ENCODE results near the gene KRTAP12-2.
"Not testable (repeated sequence)": the region's sequence is repeated elsewhere in the genome, so short reads cannot be mapped to it uniquely, and the experiment has no call there.

Gene KRTAP12-2

DNA sequence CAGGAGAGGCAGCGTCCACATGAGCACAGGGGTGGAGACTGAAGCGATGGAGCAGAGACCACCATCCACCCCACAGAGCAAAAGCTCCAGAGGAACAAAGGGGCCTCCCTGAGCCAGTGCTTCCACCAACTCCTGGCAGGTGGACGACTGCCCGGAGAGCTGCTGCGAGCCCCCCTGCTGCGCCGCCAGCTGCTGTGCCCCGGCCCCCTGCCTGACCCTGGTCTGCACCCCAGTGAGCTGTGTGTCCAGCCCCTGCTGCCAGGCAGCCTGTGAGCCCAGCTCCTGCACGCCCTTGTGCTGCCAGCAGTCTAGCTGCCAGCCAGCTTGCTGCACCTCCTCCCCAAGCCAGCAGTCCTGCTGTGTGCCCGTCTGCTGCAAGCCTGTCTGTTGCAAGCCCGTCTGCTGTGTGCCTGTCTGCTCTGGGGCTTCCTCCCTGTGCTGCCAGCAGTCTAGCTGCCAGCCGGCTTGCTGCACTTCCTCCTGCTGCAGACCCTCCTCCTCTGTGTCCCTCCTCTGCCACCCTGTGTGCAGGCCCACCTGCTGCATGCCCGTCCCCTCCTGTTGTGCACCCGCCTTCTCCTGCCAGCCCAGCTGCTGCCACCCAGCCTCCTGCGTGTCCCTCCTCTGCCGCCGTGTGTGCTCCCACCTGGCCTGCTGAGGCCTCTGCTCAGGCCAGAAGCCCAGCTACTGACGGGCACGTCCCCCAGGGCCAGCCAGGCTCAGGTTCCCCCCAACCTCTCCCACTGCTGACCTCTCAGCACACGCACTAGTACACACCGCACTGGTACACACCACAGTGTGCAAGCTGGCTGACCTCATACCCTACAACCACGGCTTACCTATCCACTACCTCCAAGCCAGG lies 35.6 kb upstream of the KRTAP12-2 start:
- no peak for DNase-seq

DNA sequence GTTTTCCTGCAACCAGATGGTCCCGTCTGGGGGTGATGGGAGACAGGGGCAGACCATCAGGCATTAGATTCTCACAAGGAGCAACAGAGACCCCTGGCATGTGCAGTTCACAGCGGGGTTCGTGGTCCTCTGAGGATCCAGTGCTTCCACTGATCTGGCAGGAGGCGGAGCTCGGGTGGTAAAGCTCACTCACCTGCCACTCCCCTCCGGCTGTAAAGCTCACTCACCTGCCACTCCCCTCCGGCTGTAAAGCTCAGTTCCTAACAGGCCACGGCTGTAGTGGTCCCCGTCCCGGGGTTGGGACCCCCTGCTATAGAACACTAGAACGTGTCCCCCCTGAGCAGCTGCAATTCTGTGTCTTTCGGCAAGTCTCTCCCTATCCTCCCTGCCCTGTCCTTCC lies 34.8 kb upstream of the KRTAP12-2 start:
- no peak for DNase-seq

DNA sequence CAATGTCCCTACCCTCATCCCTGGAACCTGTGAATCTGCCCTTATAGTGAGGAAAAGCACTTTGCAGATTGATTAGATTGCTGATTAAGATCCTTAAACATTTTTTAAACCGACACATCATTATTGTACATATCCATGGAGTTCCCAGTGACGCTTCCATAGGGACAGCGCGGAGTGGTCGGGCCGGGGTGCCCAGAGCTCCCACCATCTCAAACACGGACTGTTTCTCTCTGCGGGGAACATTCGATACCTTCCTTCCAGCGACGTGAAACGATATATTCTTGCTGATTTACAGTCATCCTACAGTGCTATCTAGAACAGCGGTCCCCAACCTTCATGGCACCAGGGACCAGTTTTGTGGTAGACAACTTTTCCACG lies 34.3 kb upstream of the KRTAP12-2 start:
- DNase-seq: no peak

DNA sequence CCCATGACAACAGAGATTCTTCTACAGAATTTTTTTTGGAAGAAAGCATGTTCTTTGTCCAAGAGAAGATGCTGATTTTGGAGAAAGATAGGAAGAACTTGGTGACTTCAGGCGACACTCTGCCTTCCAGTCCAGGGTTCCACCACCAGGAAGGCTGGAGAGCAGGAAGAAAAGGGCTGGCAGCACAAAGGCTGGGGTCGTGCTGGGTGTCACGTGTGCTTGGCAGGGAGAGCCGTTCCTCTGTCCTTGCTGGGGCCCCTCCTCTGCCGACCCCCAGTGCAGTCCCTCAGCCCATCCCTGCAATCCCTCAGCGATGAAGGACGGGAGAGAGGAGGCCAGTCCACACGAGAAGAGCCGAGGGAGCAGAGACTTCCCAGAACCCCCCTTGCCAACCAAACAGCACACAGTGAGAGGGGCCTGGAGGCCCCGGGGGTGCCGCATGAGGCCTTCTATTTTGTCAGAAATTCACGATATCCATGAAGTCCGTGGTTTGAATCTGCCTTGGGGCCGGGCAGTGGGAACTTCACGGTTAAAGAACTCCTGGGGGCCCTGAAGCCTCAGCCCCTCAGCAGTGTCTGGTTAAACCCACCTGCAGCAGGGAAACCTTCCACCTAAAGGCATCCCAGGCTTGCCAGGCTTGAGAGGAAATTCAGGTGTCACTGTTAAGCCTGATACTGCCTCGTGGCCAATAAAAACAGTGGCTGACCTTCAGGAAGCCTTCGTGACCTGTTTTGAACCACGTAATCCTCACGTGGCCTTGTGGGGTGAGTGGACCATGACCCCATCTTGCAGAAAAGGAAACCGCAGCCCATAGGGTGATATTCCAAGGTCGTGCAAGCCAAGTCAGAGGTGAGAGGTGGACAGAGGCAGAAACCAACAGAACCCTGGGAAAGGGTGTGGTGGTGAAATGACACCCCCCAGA lies 33.6 kb upstream of the KRTAP12-2 start:
- no peak for DNase-seq

DNA sequence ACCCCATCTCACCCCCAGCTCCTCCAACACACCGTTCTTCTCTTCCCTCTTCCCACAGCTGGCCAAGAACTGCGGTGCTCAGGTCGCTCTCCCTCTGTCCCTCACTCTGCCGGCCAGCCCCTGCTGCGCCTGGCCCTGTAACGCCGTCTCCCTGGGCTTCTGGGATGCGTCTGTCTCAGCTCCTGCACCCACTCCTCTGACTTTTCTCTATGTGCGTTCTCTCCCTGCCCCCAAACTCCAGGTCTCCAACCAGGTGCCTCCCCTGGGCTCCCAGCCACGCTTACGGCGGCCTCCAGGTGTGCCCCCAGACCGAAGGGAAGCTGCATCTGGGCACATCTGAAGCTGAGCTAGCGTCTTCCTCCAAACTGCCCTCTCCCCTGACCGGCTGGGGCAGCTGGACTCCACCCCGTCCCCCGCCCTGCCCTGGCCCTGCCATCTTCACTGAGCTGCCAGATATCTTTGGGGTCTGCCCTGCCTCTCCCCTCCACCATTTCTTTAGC lies 32.8 kb upstream of the KRTAP12-2 start:
- DNase-seq: no peak

DNA sequence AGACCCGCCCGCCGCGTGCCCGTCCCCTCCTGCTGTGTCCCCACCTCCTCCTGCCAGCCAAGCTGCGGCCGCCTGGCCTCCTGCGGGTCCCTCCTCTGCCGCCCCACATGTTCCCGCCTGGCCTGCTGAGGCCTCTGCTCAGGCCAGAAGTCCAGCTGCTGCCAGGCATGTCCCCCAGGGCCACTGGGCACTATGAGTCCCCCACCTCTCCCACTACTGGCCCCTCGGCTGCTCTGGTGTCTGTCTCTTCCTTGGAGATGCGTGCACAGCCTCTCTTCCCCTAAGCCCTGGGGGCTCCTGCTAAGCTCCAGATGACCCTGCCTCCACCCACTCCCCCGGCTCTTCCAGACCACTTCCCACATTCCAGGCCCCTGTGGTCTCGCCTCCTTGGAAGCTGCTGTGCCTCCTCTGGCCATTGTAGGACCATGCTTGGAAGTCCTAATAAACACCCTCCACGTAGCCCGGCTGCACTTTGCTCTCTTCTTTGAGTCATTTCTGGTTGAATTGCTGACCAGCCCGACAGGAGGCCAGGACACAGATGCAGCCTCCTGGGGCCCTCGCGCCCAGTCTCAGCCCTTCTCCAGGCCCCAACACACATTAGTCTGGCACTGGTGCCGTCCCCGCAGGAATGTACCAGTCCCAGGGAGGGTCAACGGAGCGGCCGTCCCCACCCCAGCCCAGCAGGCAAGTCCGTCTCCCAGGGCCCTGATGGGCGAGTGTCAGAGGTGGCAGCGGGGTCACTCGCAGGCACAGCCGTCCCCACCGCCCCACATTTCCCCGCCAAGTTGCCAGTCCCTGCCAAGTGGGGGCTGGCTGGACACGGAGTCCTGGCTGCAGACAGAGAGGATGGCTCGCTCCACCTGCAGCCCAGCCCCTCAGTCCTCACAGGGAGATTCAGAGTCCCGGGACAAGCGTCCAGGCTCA lies 31.3 kb upstream of the KRTAP12-2 start:
- no peak for DNase-seq

DNA sequence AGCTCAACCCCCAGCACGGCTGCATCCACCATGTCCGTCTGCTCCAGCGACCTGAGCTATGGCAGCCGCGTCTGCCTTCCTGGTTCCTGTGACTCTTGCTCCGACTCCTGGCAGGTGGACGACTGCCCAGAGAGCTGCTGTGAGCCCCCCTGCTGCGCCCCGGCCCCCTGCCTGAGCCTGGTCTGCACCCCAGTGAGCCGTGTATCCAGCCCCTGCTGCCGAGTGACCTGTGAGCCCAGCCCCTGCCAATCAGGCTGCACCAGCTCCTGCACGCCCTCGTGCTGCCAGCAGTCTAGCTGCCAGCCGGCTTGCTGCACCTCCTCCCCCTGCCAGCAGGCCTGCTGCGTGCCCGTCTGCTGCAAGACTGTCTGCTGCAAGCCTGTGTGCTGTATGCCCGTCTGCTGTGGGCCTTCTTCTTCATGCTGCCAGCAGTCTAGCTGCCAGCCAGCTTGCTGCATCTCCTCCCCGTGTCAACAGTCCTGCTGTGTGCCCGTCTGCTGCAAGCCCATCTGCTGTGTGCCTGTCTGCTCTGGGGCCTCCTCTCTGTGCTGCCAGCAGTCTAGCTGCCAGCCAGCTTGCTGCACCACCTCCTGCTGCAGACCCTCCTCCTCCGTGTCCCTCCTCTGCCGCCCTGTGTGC lies 30.6 kb upstream of the KRTAP12-2 start, which contains the start of gene KRTAP10-12:
TSS of gene KRTAP10-12 (plus strand) at position 1 of the 639 bp plus-strand sequence. CDS start at position 31, 30 bp downstream.
- not testable (repeated sequence) for DNase-seq

DNA sequence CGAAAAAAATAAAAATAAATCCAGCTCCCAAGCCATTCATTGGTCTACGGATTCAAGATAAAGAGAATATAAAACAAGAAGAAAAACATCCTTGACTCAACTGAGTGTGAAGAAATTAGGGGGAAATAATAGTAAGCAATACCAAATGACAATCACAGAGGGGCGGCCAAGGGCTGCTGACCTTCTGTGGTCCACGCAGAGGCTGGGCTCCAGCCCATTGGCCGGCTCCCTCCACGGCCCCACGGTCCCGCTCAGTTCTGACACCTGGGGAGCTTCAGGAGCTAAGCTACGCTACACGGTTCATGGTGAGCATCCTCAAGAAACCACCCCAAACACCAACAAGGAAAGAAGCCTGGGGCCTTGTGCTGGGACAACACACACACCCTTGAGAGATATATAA lies 29.8 kb upstream of the KRTAP12-2 start:
- DNase-seq: no peak

DNA sequence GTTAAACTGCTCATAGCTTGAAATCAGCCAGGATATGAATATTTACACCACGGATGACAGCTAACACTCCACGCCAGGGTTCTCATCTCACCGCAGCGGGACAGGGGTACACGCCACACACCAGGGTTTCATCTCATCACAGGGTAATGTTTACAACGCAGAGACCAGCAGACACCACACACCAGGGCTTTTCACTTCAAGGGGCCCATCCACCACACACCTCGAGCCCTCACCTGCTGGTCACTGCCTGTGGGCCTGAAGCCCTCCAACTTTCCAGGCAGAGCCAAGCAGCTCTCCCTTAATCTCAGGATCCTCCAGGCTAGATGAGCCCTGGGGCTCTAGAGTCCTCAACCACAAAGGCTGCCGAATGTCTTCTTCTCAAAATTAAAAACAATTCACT lies 28.9 kb upstream of the KRTAP12-2 start:
- DNase-seq: no peak

DNA sequence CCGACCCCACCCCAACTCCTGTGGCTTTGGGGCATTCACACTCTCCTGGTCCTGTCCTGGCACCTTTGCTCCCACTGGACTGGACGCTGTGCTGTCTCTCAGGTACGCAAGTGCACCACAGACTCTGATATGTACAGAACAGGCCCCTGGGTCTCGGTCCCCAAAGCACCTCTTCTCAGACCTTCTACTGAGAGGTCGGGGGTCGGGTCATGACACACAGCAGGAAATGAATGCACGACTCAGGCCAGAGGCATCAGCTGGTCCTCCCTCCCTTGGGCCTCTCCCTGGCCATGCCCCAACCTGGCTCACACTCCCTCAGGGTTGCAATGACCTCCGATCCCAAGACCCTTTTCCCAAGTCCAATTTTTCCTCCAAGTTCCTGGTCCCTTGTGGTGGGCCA lies 28.5 kb upstream of the KRTAP12-2 start:
- no peak for DNase-seq

DNA sequence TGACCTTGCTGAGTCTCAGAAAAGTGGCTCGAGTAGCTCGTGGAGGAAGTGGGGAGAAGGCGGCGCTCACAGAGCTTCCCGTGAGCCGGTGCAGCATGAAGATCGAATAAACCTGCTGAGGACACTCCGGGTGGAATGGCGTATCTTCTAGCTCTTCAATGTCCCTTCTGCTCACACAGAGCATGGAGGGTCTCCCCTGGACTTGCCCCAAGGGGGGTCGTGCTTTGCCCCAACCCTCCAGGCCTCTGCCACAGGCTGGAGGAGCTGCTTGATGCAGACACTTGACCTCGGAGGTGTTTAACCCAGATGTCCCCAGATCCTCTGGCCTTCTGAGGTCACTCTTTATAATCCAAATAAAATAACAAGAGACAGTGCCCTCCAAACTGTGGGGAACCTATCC lies 28.0 kb upstream of the KRTAP12-2 start:
- DNase-seq: no peak

DNA sequence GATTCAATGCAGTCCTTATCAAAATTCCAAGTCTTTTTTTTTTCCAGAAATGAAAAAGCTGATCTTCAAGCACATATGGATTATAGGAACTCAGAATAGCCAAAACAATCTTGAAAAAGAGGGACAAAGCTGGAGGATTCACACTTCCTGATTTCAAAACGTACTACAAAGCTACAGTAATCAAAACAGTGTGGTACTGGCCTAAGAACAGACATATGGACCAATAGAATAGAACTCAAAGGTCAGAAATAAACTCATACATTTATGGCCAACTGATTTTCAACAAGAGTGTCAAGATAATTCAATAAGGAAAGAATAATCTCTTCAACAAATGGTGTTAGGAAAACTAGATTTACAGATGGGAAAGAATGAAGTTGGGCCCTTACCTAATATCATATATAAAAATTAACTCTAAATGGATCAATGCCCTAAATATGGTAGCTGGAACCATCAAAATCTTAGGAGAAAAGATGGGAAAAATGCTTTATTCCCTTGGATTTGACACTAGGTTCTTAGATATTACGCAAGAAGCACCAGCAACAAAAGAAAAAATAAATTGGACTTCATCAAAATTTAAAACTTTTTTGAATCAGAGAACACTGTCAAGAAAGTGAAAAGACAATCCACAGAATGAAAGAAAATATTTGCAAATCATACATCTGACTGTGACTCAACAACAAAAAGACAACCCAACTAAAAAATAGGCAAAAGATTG lies 26.2 kb upstream of the KRTAP12-2 start:
- no peak for DNase-seq

DNA sequence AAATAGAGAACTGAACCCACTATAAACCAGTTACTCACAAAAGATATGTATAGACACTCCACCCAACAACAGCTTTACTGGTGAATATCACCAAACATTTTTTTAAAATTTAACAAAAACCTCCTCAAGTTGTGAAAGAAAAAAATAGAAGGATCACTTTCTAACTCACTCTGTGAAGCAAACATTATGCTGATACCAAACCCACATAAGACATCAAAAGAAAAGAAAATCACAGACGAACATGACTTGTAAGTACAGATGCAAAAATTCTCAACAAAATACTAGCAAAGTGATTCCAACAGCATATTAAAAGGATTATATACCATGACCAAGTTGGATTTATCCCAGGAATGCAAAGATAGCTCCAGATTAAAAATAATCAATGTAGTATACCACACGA lies 25.0 kb upstream of the KRTAP12-2 start:
- DNase-seq: no peak

DNA sequence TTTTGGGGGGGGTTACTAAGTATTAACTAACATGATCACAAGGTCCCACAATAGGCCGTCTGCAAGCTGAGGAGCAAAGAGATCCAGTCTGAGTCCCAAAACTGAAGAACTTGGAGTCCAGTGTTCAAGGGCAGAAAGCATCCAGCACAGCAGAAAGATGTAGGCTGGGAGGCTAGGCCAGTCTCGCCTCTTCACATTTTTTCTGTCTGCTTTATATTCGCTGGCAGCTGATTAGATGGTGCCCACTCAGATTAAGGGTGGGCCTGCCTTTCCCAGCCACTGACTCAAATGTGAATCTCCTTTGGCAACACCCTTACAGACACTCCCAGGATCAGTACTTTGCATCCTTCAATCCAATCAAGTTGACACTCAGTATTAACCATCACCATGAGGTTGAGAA lies 23.0 kb upstream of the KRTAP12-2 start:
- not testable (repeated sequence) for DNase-seq

DNA sequence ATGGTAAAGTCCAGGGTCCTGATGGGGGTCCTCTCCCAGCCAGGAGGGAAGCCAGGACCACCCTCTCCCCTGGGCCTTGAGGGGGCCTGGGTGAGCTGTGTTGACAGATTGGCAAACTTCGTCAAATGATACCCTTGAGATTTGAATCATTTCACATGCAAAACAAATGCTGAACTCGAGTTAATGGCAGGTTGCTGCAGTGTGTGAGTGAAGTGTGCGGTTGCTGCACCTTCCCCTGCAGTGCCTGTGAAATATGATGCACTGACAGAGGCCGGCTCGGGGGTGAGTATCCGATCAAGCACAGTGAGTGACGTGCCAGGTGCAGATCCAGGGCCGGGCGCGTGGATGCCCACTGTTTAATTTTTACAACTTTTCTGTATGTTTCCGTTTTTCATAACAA lies 20.9 kb upstream of the KRTAP12-2 start:
- peak; percentile 22 for DNase-seq

DNA sequence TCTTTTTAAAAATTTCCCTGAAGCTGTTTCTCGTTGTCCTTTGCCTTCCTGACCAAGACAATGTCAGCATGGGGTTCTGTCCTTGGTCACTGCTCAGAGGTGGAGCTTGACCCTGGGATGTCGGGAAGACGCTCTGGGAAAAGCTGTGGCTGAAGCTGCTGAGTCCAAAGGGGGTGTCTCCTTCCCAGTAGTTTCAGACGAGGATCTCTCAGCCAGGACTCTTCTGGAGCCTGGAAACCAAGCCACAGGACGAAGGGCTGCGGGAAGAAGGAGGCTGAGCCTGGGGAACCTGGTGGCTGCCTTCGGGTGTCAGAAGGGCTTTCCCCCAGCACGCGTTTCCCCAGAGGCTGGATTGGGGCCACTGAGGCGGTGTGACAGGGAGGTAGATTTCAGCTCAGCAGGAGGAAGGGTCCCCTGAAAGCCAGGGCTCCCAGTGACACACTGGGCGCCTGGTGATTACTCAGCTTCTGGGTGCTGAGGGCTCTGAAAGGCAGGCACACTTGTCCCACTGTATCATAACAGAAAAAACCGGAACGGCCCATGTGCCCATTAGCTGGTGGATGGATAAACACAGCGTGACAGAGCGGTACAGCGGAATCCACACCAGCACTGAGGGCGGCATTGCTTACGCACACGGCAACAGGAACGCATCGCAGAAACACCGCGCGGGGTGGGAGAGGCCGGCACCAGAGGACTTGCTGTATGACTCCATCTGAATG lies 20.3 kb upstream of the KRTAP12-2 start:
- DNase-seq: no peak

DNA sequence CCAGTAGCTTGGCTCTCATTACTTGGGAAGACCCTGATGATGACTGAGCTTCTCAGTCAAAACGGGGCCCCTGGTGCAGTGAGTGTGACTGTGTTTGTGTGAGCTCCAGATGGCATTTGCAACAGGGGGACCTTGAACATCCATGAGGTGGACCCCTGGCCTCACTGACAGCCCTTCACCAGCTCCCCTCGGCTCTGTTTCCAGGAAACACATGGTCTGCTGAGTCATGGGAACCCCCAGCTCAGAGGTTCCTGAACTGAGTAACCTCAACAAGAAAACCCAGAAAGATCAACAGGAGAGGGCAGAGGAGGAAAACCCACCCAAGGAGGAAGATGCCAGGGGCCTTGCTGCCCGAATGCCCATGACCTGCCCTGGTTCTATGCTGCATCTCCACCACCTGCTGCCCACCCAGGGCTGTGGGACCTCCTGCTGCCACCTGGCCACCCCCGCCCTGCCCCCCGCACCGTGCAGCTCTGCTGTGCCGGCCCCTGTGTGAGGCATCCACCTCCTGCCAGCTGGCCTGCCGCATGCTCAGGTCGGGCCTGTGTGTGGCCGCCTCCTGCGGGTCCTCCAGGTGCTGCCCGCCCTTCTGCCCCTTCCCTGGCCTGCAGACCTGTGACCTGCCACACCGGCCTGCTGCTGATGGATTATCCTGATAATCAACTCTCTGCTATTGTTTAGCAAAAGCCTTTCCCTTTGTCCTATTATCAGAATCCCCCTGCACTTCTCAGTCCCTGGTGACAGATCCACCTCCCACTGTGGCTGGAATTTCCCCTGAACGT lies 19.5 kb upstream of the KRTAP12-2 start:
- no peak for DNase-seq

DNA sequence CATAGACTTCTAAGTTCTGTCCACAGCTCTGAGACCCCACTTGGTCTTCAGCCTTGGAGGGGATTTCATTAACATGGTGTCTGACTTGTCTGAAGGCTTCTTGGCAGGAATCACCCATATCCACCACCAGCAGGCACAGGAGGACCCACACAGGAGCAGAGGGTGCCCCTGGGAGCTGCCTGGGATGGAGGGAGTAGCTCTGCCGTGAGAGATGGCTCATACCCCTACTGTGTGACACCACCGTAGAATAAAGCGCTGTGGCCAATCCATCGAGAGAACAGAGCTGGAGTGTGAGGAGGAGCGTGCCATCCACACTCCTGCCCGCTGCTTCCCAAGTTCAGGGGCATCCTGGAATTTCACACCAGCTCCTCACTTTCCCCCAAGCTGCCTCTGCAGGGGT lies 18.3 kb upstream of the KRTAP12-2 start:
- not testable (repeated sequence) for DNase-seq

DNA sequence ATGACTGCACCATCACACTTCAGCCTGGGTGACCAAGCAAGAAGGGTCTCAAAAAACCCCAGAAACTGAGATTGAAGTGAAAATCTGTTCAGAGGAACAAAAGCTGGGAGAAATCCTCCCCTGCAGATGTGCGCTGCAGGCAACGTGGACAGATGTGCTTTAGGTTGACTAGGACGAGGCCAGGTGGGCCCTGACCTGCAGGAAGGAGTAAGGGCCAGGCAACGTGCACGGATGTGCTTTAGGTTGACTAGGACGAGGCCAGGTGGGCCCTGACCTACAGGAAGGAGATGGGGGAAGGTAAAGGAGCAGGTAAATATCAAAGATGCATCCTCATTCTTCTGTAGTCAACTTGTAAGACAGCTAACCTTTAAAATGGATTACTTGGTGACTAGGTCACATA lies 17.8 kb upstream of the KRTAP12-2 start:
- DNase-seq: no peak

DNA sequence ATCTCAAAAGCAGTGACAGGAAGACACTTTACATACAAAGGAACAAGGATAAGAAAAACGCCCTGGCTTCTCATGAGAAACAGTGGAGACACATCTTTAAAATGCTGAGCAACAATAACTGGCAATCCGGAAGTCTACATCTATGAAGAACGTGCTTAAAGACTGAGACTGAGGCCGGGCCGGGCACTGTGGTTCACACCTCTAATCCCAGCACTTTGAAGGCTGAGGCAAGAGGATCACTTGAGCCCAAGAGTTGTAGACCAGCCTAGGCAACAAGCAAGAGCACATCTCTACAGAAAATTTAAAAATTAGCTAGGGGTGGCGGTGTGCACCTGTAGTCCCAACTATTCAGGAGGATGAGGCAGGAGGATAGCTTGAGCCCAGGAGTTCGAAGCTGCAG lies 17.4 kb upstream of the KRTAP12-2 start:
- DNase-seq: no peak
